Anterior cingulate cortex (tissue), 58 donors: Measurements from ENCODE around the gene LMOD3.
A peak's percentile ranks its signal among the peaks of the same experiment; 100 is the strongest.

ENCODE experiments used
- DNase-seq, 58 donors: peaks; one replicate each; lab custom pipeline; 2025; lab: John Stamatoyannopoulos, UW

Gene LMOD3

GRCh38 chr3:69122403-69122802 is at the start of gene LMOD3:
Gene LMOD3, minus strand, starts transcription at chr3:69122595. Its CDS starts 209 bp downstream, at chr3:69122386.
- no peak for DNase-seq

- DNase-seq = no peak
Observed at GRCh38 chr3:69172058-69172457, 49.7 kb upstream of the LMOD3 start.

- no peak for DNase-seq
Observed at GRCh38 chr3:69166446-69166845, 44.1 kb upstream of the LMOD3 start.

- DNase-seq = no peak
Observed at GRCh38 chr3:69165744-69166143, 43.3 kb upstream of the LMOD3 start.

- DNase-seq = no peak
Observed at GRCh38 chr3:69164296-69164695, 41.9 kb upstream of the LMOD3 start.

- no peak for DNase-seq
Observed at GRCh38 chr3:69162308-69162980, 40.0 kb upstream of the LMOD3 start.

GRCh38 chr3:69161587-69162307 is 39.4 kb upstream of the LMOD3 start:
- DNase-seq = peak in 15 of 58 donors; percentile 1 to 59 (median 13)

- no peak for DNase-seq
Observed at GRCh38 chr3:69160525-69160924, 38.1 kb upstream of the LMOD3 start.

- DNase-seq = no peak
Observed at GRCh38 chr3:69160107-69160506, 37.7 kb upstream of the LMOD3 start.

- no peak for DNase-seq
Observed at GRCh38 chr3:69149586-69149985, 27.2 kb upstream of the LMOD3 start.

GRCh38 chr3:69145688-69146087 is 23.3 kb upstream of the LMOD3 start:
- no peak for DNase-seq

GRCh38 chr3:69144631-69145245 is 22.3 kb upstream of the LMOD3 start:
- DNase-seq = no peak

GRCh38 chr3:69143612-69144011 is 21.2 kb upstream of the LMOD3 start:
- DNase-seq = no peak

- no peak for DNase-seq
Observed at GRCh38 chr3:69142797-69143454, 20.5 kb upstream of the LMOD3 start.

GRCh38 chr3:69142090-69142489 is 19.7 kb upstream of the LMOD3 start:
- DNase-seq = no peak

GRCh38 chr3:69141313-69141712 is 18.9 kb upstream of the LMOD3 start:
- no peak for DNase-seq

- DNase-seq = no peak
Observed at GRCh38 chr3:69137412-69137811, 15.0 kb upstream of the LMOD3 start.

- no peak for DNase-seq
Observed at GRCh38 chr3:69137005-69137404, 14.6 kb upstream of the LMOD3 start.

GRCh38 chr3:69130689-69131088 is 8.3 kb upstream of the LMOD3 start:
- no peak for DNase-seq

- DNase-seq = no peak
Observed at GRCh38 chr3:69129531-69129930, 7.1 kb upstream of the LMOD3 start.

- no peak for DNase-seq
Observed at GRCh38 chr3:69128509-69128908, 6.1 kb upstream of the LMOD3 start.
